Measurements from ENCODE around the gene ACTR2.
"Not testable (repeated sequence)": the region's sequence is repeated elsewhere in the genome, so short reads cannot be mapped to it uniquely, and the experiment has no call there.

The ACTR2 gene

GRCh38 chr2:65257866-65258265 lies 30.2 kb downstream of the ACTR2 start:
- H3K4me3 Mint-ChIP-seq, H3K27me3 Mint-ChIP-seq, DNase-seq, H3K9me3 Mint-ChIP-seq: not testable (repeated sequence)
- Mint-ChIP-seq H3K27ac (peak overlapping the region; percentile 56), H3K4me1 (ENCODE audit: low read depth) (peaks cover 23% of the 10 kb centered on the region), H3K36me3 (ENCODE audit: low read depth) (peaks cover 79% of the 10 kb centered on the region)

DNA sequence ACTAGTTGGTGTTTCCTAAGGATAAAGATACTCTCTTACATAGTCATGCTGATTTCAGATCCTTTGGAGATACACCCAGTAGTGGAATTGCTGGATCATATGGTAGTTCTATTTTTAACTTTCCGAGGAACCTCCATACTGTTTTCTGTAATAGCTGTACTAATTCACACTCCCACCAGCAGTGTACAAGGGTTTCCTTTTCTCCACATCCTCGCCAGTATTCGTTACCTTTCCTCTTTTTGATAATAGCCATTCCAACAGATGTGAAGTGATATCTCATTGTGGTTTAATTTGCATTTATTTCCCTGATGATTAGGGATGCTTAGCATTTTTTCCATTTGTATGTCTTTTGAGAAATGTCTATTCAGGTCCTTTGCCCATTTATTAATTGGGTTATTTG lies 34.0 kb downstream of the ACTR2 start:
- Mint-ChIP-seq H3K9me3 (no peaks in the 10 kb centered on the region), H3K27me3 (no peaks in the 10 kb centered on the region), H3K4me3 (no peak overlapping the region), H3K36me3 (ENCODE audit: low read depth) (peaks cover 84% of the 10 kb centered on the region), H3K27ac (peak overlapping the region; percentile 22), H3K4me1 (ENCODE audit: low read depth) (peaks cover 34% of the 10 kb centered on the region)
- DNase-seq = no peak

GRCh38 chr2:65263262-65263661 lies 35.6 kb downstream of the ACTR2 start:
- H3K27me3 Mint-ChIP-seq = no peaks in the 10 kb centered on the region
- H3K4me1 Mint-ChIP-seq (ENCODE audit: low read depth) = peaks cover 22% of the 10 kb centered on the region
- peaks cover 84% of the 10 kb centered on the region for H3K36me3 Mint-ChIP-seq (ENCODE audit: low read depth)
- H3K9me3 Mint-ChIP-seq = no peaks in the 10 kb centered on the region
- no peak for DNase-seq
- no peak overlapping the region for H3K4me3 Mint-ChIP-seq
- no peak overlapping the region for H3K27ac Mint-ChIP-seq

DNA sequence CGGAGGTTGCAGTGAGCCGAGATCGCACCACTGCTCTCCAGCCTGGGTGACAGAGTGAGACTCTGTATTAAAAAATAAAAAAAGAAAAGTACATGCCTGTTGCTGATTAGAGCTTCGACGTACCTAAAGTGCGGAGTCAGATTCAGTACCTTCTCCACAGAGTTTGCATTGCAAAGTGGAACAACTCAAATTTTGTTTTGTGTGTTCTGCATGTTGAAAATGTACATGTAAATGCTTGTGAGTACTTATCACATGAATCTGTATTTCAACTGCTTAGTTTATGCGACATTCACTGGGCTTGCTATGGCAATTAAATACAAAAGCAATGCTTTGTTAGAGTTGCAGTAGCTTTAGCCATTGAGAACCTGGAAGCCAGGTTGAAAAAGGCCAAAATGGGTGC lies 36.4 kb downstream of the ACTR2 start:
- Mint-ChIP-seq H3K27ac (no peak overlapping the region), H3K4me3 (no peak overlapping the region), H3K4me1 (ENCODE audit: low read depth) (peaks cover 19% of the 10 kb centered on the region), H3K9me3 (no peaks in the 10 kb centered on the region), H3K27me3 (no peaks in the 10 kb centered on the region), H3K36me3 (ENCODE audit: low read depth) (peaks cover 86% of the 10 kb centered on the region)
- no peak for DNase-seq

- Mint-ChIP-seq H3K4me3 (no peak overlapping the region), H3K27ac (peak overlapping the region; percentile 41), H3K27me3 (no peaks in the 10 kb centered on the region), H3K4me1 (ENCODE audit: low read depth) (peaks cover 19% of the 10 kb centered on the region), H3K9me3 (no peaks in the 10 kb centered on the region), H3K36me3 (ENCODE audit: low read depth) (peaks cover 89% of the 10 kb centered on the region)
- no peak for DNase-seq
These were observed 37.4 kb downstream of the ACTR2 start for GRCh38 chr2:65264821-65265670.

GRCh38 chr2:65265671-65266045 lies 38.0 kb downstream of the ACTR2 start:
- H3K4me1 Mint-ChIP-seq (ENCODE audit: low read depth) = peaks cover 19% of the 10 kb centered on the region
- DNase-seq = no peak
- H3K4me3 Mint-ChIP-seq = no peak overlapping the region
- H3K27me3 Mint-ChIP-seq = no peaks in the 10 kb centered on the region
- H3K36me3 Mint-ChIP-seq (ENCODE audit: low read depth) = peaks cover 91% of the 10 kb centered on the region
- H3K27ac Mint-ChIP-seq = peak overlapping the region; percentile 41
- H3K9me3 Mint-ChIP-seq = no peaks in the 10 kb centered on the region

- no peak for DNase-seq
- Mint-ChIP-seq H3K4me1 (ENCODE audit: low read depth) (peaks cover 15% of the 10 kb centered on the region), H3K9me3 (no peaks in the 10 kb centered on the region), H3K27me3 (no peaks in the 10 kb centered on the region), H3K36me3 (ENCODE audit: low read depth) (peaks cover 86% of the 10 kb centered on the region), H3K27ac (peak overlapping the region; percentile 31), H3K4me3 (no peak overlapping the region)
These were observed 39.4 kb downstream of the ACTR2 start for GRCh38 chr2:65267008-65267407.

DNA sequence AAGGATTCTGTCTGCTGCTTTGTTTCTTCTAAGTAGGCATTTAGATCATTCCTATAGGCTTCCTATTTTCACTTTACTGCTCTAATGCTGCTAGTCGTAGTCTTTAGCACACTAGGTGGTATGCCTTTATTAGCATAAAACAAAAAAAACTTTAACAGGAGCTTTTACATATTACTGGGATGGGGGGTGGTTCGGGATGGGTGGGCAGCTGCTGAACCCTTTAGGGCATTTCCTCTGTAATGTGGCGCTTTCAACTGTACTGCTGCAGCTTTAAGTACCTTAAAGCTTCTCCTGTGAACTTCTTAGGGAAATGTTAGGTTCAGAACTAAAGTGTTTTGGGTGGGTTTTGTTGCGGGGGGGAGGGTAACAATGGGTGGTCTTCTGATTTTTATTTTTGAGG lies 41.3 kb downstream of the ACTR2 start:
- peak overlapping the region; percentile 70 for H3K27ac Mint-ChIP-seq
- no peaks in the 10 kb centered on the region for H3K9me3 Mint-ChIP-seq
- peaks cover 88% of the 10 kb centered on the region for H3K36me3 Mint-ChIP-seq (ENCODE audit: low read depth)
- no peak for DNase-seq
- peaks cover 15% of the 10 kb centered on the region for H3K4me1 Mint-ChIP-seq (ENCODE audit: low read depth)
- H3K4me3 Mint-ChIP-seq = no peak overlapping the region
- H3K27me3 Mint-ChIP-seq = no peaks in the 10 kb centered on the region

DNA sequence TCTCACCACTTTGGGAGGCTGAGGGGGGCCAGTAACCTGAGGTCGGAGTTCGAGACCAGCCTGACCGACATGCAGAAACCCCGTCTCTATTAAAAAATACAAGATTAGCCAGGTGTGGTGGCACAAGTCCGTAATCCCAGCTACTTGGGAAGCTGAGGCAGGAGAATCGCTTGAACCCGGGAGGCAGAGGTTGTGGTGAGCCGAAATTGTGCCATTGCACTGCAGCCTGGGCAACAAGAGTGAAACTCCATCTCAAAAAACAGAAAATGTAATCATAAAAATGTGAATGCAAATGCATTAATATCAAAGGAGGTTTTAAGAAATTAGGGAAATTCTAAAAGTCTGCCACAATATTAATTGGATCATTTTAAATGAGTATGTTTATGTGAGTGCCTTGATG lies 45.7 kb downstream of the ACTR2 start:
- H3K4me1 Mint-ChIP-seq (ENCODE audit: low read depth) = peaks cover 6% of the 10 kb centered on the region

GRCh38 chr2:65275141-65275915 lies 47.7 kb downstream of the ACTR2 start:
- DNase-seq = no peak
- Mint-ChIP-seq H3K9me3 (no peaks in the 10 kb centered on the region), H3K4me1 (ENCODE audit: low read depth) (peaks cover 14% of the 10 kb centered on the region), H3K27ac (peak overlapping the region; percentile 30), H3K4me3 (no peak overlapping the region), H3K27me3 (no peaks in the 10 kb centered on the region), H3K36me3 (ENCODE audit: low read depth) (peaks cover 37% of the 10 kb centered on the region)

More for the DNA sequence above, 45.7 kb downstream of the ACTR2 start:
- H3K4me3 Mint-ChIP-seq = no peak overlapping the region
- H3K9me3 Mint-ChIP-seq = no peaks in the 10 kb centered on the region
- H3K27ac Mint-ChIP-seq = no peak overlapping the region
- no peaks in the 10 kb centered on the region for H3K27me3 Mint-ChIP-seq
- peaks cover 57% of the 10 kb centered on the region for H3K36me3 Mint-ChIP-seq (ENCODE audit: low read depth)
- DNase-seq = no peak

GRCh38 chr2:65276609-65277008 lies 49.0 kb downstream of the ACTR2 start:
- peaks cover 32% of the 10 kb centered on the region for H3K36me3 Mint-ChIP-seq (ENCODE audit: low read depth)
- H3K9me3 Mint-ChIP-seq = no peaks in the 10 kb centered on the region
- peaks cover 14% of the 10 kb centered on the region for H3K4me1 Mint-ChIP-seq (ENCODE audit: low read depth)
- H3K27me3 Mint-ChIP-seq = no peaks in the 10 kb centered on the region
- no peak overlapping the region for H3K4me3 Mint-ChIP-seq
- no peak overlapping the region for H3K27ac Mint-ChIP-seq
- DNase-seq = no peak

DNA sequence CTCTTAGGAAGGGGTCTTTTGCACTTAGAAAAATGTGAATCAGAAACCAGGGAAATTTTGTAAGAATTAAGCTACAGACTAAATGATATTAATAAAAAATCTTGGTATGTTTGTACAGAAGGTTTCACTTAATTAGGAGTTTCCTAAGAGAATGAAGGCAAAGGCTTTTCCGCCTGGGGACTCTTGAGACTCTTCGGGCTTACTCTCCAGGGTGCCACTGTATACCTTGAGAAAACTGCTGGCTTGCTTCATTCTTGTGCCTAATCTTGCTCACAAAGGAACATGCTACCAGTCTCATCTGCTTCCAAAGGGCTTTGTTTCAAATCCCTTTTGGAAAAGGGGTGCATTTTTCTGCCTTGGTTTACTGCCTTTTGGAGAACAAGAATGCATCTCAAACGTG lies 49.5 kb downstream of the ACTR2 start:
- DNase-seq = no peak
- H3K36me3 Mint-ChIP-seq (ENCODE audit: low read depth) = peaks cover 27% of the 10 kb centered on the region
- no peak overlapping the region for H3K4me3 Mint-ChIP-seq
- H3K27me3 Mint-ChIP-seq = no peaks in the 10 kb centered on the region
- no peaks in the 10 kb centered on the region for H3K9me3 Mint-ChIP-seq
- H3K27ac Mint-ChIP-seq = no peak overlapping the region
- H3K4me1 Mint-ChIP-seq (ENCODE audit: low read depth) = peaks cover 14% of the 10 kb centered on the region

- H3K4me3 Mint-ChIP-seq = no peak overlapping the region
- H3K4me1 Mint-ChIP-seq (ENCODE audit: low read depth) = peaks cover 14% of the 10 kb centered on the region
- no peaks in the 10 kb centered on the region for H3K27me3 Mint-ChIP-seq
- DNase-seq = no peak
- H3K36me3 Mint-ChIP-seq (ENCODE audit: low read depth) = peaks cover 19% of the 10 kb centered on the region
- H3K27ac Mint-ChIP-seq = no peak overlapping the region
- no peaks in the 10 kb centered on the region for H3K9me3 Mint-ChIP-seq
These were observed 50.3 kb downstream of the ACTR2 start for GRCh38 chr2:65277791-65278483.

GRCh38 chr2:65278531-65278981 lies 50.9 kb downstream of the ACTR2 start:
- peaks cover 14% of the 10 kb centered on the region for H3K4me1 Mint-ChIP-seq (ENCODE audit: low read depth)
- H3K9me3 Mint-ChIP-seq = no peaks in the 10 kb centered on the region
- DNase-seq = no peak
- peaks cover 13% of the 10 kb centered on the region for H3K36me3 Mint-ChIP-seq (ENCODE audit: low read depth)
- no peaks in the 10 kb centered on the region for H3K27me3 Mint-ChIP-seq
- H3K27ac Mint-ChIP-seq = no peak overlapping the region
- no peak overlapping the region for H3K4me3 Mint-ChIP-seq
